GM13976 (cell line): ENCODE measurements around the gene CHCHD4.

Source experiments
- DNase-seq: peaks from one replicate; pipeline ENCODE4 v3.0.0; 2012; ENCODE audit warnings: low spot score
- in situ Hi-C: fragments of 300-500 bp; cut with MboI; formaldehyde crosslinking; loops from one replicate; pipeline ENCODE4 v1.12.0; 2022; ENCODE audit warnings: low sequenced_read_pairs, mixed read lengths, inconsistent platforms; ENCODE audit not compliant: unreplicated experiment
- TF ChIP-seq, protein P1 (sequence below): IDR thresholded peaks from 2 replicates; pipeline ENCODE4 v1.5.1; 2012; ENCODE audit warnings: borderline replicate concordance, mild to moderate bottlenecking; ENCODE audit not compliant: insufficient read depth; ENCODE audit errors: extremely low read depth, missing control alignments, control extremely low read depth

The CHCHD4 gene

GRCh38 chr3:14133188-14133800 lies 8.6 kb upstream of the CHCHD4 start:
- in situ Hi-C loops: no loop called here
- DNase-seq: no peak

DNA sequence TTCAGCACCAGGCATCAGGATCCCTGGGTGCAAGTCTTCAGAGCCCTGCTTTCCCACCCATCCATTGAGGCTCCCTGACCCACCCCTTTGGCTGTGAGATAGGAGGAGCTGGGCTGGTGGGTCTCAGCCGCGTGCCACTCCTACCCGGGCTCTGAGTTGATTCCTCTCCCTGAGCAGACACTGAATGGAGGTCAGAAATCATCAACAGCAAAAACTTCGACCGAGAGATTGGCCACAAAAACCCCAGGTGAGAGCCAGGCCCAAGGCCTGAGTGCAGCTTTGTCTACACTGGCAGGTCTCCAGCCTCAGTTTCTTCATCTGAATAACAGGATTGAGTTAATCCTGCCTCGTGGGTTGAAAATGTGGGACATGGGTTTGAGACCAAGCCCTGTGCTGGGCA lies 8.0 kb upstream of the CHCHD4 start:
- TF ChIP-seq, protein P1, sequence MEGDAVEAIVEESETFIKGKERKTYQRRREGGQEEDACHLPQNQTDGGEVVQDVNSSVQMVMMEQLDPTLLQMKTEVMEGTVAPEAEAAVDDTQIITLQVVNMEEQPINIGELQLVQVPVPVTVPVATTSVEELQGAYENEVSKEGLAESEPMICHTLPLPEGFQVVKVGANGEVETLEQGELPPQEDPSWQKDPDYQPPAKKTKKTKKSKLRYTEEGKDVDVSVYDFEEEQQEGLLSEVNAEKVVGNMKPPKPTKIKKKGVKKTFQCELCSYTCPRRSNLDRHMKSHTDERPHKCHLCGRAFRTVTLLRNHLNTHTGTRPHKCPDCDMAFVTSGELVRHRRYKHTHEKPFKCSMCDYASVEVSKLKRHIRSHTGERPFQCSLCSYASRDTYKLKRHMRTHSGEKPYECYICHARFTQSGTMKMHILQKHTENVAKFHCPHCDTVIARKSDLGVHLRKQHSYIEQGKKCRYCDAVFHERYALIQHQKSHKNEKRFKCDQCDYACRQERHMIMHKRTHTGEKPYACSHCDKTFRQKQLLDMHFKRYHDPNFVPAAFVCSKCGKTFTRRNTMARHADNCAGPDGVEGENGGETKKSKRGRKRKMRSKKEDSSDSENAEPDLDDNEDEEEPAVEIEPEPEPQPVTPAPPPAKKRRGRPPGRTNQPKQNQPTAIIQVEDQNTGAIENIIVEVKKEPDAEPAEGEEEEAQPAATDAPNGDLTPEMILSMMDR: no peak
- in situ Hi-C loops: no loop called here
- no peak for DNase-seq

More at GRCh38 chr3:14133188-14133800, 8.6 kb upstream of the CHCHD4 start:
- TF ChIP-seq, protein P1: no peak

GRCh38 chr3:14132120-14132519 lies 7.5 kb upstream of the CHCHD4 start:
- in situ Hi-C loops: no loop called here
- DNase-seq: no peak
- TF ChIP-seq, protein P1: no peak

DNA sequence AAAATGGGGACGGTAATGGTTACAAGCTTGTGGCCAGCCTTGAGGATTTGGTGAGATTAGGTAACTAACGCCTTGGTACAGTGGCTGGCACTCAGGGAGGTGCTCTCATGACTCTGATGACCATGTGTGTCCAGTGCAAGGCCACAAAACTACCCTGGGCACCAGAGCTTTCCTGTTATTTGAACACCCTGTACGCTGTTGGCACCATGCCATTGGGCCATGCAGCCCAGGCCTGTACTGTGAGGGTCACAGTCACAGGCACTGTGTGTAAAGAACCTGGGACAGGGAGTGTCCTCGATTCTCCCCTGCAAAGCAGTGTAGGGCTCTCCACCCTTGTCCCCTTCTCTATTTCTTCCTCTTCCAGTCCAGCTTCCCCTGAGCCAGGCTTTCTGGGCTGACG lies 6.5 kb upstream of the CHCHD4 start:
- no peak for DNase-seq
- in situ Hi-C loops: no loop called here
- TF ChIP-seq, protein P1: no peak

DNA sequence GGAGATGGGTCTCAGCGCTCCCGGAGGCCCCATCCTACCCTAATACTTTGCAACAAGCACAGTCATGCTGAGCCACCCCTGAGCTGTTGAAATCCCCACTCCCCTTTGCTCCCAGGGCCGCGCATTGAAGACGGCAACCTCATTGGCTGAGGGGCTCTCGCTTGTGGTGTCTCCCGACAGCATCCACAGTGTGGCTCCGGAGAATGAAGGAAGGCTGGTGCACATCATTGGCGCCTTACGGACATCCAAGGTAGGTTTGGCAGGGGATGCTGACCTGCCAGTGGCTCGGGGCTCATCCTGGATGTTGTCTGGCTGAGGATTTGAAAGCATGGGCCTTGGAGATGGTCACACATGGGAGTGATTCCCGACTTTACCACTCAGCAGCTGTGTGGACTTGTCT lies 6.0 kb upstream of the CHCHD4 start:
- DNase-seq: no peak
- in situ Hi-C loops: no loop called here
- TF ChIP-seq, protein P1: no peak

DNA sequence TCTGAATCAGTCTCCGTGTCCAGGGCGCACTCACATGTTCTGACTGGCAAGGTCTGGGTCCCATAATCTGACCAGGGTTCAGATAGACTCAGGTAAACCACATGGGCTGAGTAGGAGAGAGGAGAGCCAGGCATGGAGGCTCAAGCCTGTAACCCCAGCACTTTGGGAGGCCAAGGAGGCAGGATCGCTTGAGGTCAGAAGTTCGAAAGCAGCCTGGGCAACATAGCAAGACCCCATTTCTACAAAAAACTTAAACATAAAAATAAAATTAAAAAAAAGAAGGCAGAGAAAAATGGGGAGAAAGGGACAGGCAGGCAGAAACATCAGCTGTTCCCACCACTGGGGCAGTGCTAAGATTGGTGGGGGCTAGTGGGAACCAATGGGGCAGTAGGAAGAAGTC lies 5.6 kb upstream of the CHCHD4 start:
- TF ChIP-seq, protein P1: no peak
- in situ Hi-C loops: no loop called here
- no peak for DNase-seq

- in situ Hi-C loops: no loop called here
- TF ChIP-seq, protein P1: no peak
- DNase-seq: no peak
These were observed 4.6 kb upstream of the CHCHD4 start for GRCh38 chr3:14129296-14129695.
